Chondrocyte (in vitro differentiated cells): Measurements from ENCODE around the gene TRIM52. TPM values are rescaled to one million over a fixed set of nuclear protein-coding genes. Genes with fewer than 3 reads are reported as not detected.
"Not testable (repeated sequence)": the region's sequence is repeated elsewhere in the genome, so short reads cannot be mapped to it uniquely, and the experiment has no call there.

Experiments
- DNase-seq: peaks from one replicate; pipeline ENCODE4 v3.0.0; 2021; ENCODE audit warnings: mixed read lengths, low spot score
- H3K27ac Mint-ChIP-seq: one replicate; pipeline ENCODE4 v1.8.0; 2021; ENCODE audit warnings: mild to moderate bottlenecking, moderate library complexity, mixed read lengths; ENCODE audit not compliant: unreplicated experiment
- H3K27me3 Mint-ChIP-seq: 2 replicates; pipeline ENCODE4 v1.8.0; 2021; ENCODE audit warnings: low read depth, mixed read lengths
- H3K36me3 Mint-ChIP-seq: 2 replicates; pipeline ENCODE4 v1.8.0; 2021; ENCODE audit warnings: low read depth, mixed read lengths
- H3K4me1 Mint-ChIP-seq: 2 replicates; pipeline ENCODE4 v1.8.0; 2021; ENCODE audit warnings: low read depth, mild to moderate bottlenecking, mixed read lengths
- H3K4me3 Mint-ChIP-seq: one replicate; pipeline ENCODE4 v1.8.0; 2021; ENCODE audit warnings: mild to moderate bottlenecking, moderate library complexity, mixed read lengths; ENCODE audit not compliant: unreplicated experiment
- H3K9me3 Mint-ChIP-seq: 2 replicates; pipeline ENCODE4 v1.8.0; 2021; ENCODE audit warnings: low read depth, mixed read lengths
- total RNA-seq: library from RNA; stranded (reverse); gene quantifications from 3 replicates; pipeline ENCODE4 v1.2.1, GENCODE V29; 2021
- TF ChIP-seq, protein P1 (sequence below): fragments of 200-600 bp; sonication (generic); IDR thresholded peaks from 2 replicates; pipeline ENCODE4 v1.5.0; 2021; ENCODE audit warnings: antibody characterized with exemption, mild to moderate bottlenecking, moderate library complexity

The TRIM52 gene
- total RNA-seq, 1 donor from 2014 or later: 8.3 TPM

GRCh38 chr5:181217803-181218062, 43.2 kb downstream of the TRIM52 start:
- DNase-seq: no peak
- H3K4me3 Mint-ChIP-seq: peak overlapping the region; percentile 75
- H3K27ac Mint-ChIP-seq: peak overlapping the region; percentile 90
- TF ChIP-seq, protein P1, sequence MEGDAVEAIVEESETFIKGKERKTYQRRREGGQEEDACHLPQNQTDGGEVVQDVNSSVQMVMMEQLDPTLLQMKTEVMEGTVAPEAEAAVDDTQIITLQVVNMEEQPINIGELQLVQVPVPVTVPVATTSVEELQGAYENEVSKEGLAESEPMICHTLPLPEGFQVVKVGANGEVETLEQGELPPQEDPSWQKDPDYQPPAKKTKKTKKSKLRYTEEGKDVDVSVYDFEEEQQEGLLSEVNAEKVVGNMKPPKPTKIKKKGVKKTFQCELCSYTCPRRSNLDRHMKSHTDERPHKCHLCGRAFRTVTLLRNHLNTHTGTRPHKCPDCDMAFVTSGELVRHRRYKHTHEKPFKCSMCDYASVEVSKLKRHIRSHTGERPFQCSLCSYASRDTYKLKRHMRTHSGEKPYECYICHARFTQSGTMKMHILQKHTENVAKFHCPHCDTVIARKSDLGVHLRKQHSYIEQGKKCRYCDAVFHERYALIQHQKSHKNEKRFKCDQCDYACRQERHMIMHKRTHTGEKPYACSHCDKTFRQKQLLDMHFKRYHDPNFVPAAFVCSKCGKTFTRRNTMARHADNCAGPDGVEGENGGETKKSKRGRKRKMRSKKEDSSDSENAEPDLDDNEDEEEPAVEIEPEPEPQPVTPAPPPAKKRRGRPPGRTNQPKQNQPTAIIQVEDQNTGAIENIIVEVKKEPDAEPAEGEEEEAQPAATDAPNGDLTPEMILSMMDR: no peak
- peaks cover 38% of the 10 kb centered on the region for H3K4me1 Mint-ChIP-seq
- H3K9me3 Mint-ChIP-seq: no peaks in the 10 kb centered on the region
- no peaks in the 10 kb centered on the region for H3K36me3 Mint-ChIP-seq
- no peaks in the 10 kb centered on the region for H3K27me3 Mint-ChIP-seq

DNA sequence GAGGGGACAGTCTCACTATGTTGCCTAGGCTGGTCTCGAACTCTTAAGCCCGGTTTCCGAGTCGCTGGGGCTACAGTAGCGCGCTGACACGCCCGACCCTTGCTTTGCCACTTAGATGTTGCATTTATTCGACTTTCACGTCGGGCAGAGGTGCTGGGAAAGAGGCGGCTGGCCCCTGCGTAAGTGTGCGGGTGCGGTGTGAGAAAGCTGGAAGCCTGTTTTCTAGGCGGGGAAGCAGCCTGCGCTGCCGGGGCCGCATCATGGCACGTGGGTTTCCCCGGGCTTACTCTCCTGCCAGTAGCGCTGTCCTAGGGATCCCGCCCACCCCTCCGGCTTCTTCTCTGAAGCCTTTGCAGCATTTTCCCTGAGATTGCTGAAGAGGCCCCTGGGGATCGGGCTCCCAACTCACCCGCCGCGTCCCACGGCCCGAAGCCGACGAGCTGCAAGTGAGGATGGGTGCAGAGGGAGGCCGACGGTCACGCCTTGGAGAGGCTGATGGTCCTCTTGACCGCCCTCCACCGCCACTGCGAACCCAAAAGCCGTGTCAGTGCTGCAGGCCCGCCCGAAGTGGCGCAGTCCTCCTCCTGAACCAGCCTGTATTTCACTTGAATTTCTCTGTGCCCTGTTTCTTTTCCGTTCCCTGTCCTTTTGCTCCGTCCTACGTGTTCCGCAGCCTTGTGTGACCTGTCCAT, 43.7 kb downstream of the TRIM52 start:
- peak overlapping the region; percentile 90 for H3K27ac Mint-ChIP-seq
- H3K9me3 Mint-ChIP-seq: no peaks in the 10 kb centered on the region
- H3K27me3 Mint-ChIP-seq: no peaks in the 10 kb centered on the region
- TF ChIP-seq, protein P1: peak; percentile 55
- DNase-seq: no peak
- peaks cover 36% of the 10 kb centered on the region for H3K4me1 Mint-ChIP-seq
- peak overlapping the region; percentile 75 for H3K4me3 Mint-ChIP-seq
- H3K36me3 Mint-ChIP-seq: no peaks in the 10 kb centered on the region

- Mint-ChIP-seq H3K27me3 (no peaks in the 10 kb centered on the region), H3K4me3 (peak overlapping the region; percentile 68), H3K27ac (peak overlapping the region; percentile 51), H3K4me1 (peaks cover 31% of the 10 kb centered on the region), H3K9me3 (no peaks in the 10 kb centered on the region), H3K36me3 (no peaks in the 10 kb centered on the region)
- TF ChIP-seq, protein P1: no peak
- DNase-seq: no peak
These were observed 44.6 kb downstream of the TRIM52 start for GRCh38 chr5:181215997-181216989.

DNA sequence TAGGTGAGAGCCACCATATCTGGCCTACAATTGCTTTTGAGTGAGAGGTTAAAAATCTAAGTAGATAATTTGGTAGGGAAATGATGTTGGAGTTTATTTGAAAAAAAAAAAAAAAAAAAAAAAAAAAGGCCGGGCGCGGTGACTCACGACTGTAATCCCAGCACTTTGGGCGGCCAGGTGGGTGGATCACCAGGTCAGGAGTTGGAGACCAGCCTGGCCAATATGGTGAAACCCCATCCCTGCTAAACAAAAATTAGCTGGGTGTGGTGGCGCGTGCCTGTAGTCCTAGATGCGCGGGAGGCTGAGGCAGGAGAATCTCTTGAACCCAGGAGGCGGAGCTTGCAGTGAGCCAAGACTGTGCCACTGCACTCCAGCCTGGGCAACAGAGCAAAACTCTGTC, 46.7 kb downstream of the TRIM52 start:
- H3K27ac Mint-ChIP-seq: not testable (repeated sequence)

GRCh38 chr5:181212934-181213333, 48.0 kb downstream of the TRIM52 start:
- no peaks in the 10 kb centered on the region for H3K27me3 Mint-ChIP-seq
- DNase-seq: no peak
- H3K9me3 Mint-ChIP-seq: no peaks in the 10 kb centered on the region
- no peaks in the 10 kb centered on the region for H3K36me3 Mint-ChIP-seq
- peaks cover 24% of the 10 kb centered on the region for H3K4me1 Mint-ChIP-seq
- H3K4me3 Mint-ChIP-seq: no peak overlapping the region
- no peak overlapping the region for H3K27ac Mint-ChIP-seq
- TF ChIP-seq, protein P1: no peak

More for the DNA sequence above, 46.7 kb downstream of the TRIM52 start:
- H3K9me3 Mint-ChIP-seq, H3K4me3 Mint-ChIP-seq, H3K36me3 Mint-ChIP-seq, H3K27me3 Mint-ChIP-seq, DNase-seq: not testable (repeated sequence)
- peaks cover 26% of the 10 kb centered on the region for H3K4me1 Mint-ChIP-seq
